Breast epithelium (tissue), 4 donors: Measurements from ENCODE around the gene SESN2. TPM values are rescaled to one million over a fixed set of nuclear protein-coding genes. Genes with fewer than 3 reads are reported as not detected.

Experiments
- DNase-seq, 2 donors: peaks; one replicate each; pipeline ENCODE4 v3.0.0-alpha.2; 2019; ENCODE audit warnings: low spot score in 2 of 2
- H3K27ac ChIP-seq, 2 donors: fragments of 200-600 bp; sonication (generic) in 1 of 2; one replicate each; pipeline ENCODE4 v1.5.1; 2016 to 2019; ENCODE audit warnings: mild to moderate bottlenecking in 1 of 2
- H3K27me3 ChIP-seq, 2 donors: fragments of 200-600 bp; sonication (generic) in 1 of 2; one replicate each; pipeline versions ENCODE4 v1.5.1 to v1.6.0; 2017 to 2019; ENCODE audit warnings: control low read depth in 1 of 2, mild to moderate bottlenecking in 1 of 2
- H3K36me3 ChIP-seq: fragments of 200-600 bp; one replicate; pipeline ENCODE4 v1.5.1; 2019
- H3K4me1 ChIP-seq, 2 donors: fragments of 200-600 bp; sonication (generic); one replicate each; pipeline ENCODE4 v1.5.1; 2016 to 2019; ENCODE audit warnings: control low read depth in 1 of 2
- H3K4me3 ChIP-seq, 3 donors: fragments of 200-600 bp; sonication (generic); 1 replicate in 2 of 3; 2 replicates in 1 of 3; pipeline ENCODE4 v1.5.1; 2016 to 2019; ENCODE audit warnings: mild to moderate bottlenecking in 3 of 3, moderate library complexity in 2 of 3
- H3K9me3 ChIP-seq, 2 donors: fragments of 200-600 bp; sonication (generic) in 1 of 2; one replicate each; pipeline ENCODE4 v1.5.1; 2016 to 2019; ENCODE audit warnings: control low read depth in 1 of 2
- POLR2A ChIP-seq: fragments of 450-650 bp; IDR thresholded peaks from one replicate; pipeline ENCODE4 v1.6.1; 2016; ENCODE audit warnings: antibody characterized with exemption, mild to moderate bottlenecking, moderate library complexity
- POLR2AphosphoS5 ChIP-seq, 3 donors: sonication (generic); formaldehyde crosslinking; IDR thresholded peaks; one replicate each; pipeline ENCODE4 v1.6.1; 2017; ENCODE audit warnings: antibody characterized with exemption in 3 of 3
- intact Hi-C: fragments of 100-400 bp; cut with DNase I; formaldehyde crosslinking; loops from one replicate; pipeline ENCODE4 v1.15.1; 2023; ENCODE audit warnings: low total_unique reads
- total RNA-seq, 3 donors: library from RNA; depleted of rRNA; stranded (reverse); fragments of >200 nt; gene quantifications; one replicate each; pipeline ENCODE4 v1.1.0, GENCODE V29; 2016
- TF ChIP-seq, protein P1 (sequence below), 3 donors: fragments of 450-650 bp; IDR thresholded peaks; one replicate each; pipeline ENCODE4 v1.5.1; 2016 to 2017; ENCODE audit warnings: antibody characterized with exemption in 3 of 3, mild to moderate bottlenecking in 3 of 3, moderate library complexity in 3 of 3

Gene SESN2
- total RNA-seq, 3 donors from 2014 or later = 10.0 to 16.0 (median 12.5) TPM

DNA sequence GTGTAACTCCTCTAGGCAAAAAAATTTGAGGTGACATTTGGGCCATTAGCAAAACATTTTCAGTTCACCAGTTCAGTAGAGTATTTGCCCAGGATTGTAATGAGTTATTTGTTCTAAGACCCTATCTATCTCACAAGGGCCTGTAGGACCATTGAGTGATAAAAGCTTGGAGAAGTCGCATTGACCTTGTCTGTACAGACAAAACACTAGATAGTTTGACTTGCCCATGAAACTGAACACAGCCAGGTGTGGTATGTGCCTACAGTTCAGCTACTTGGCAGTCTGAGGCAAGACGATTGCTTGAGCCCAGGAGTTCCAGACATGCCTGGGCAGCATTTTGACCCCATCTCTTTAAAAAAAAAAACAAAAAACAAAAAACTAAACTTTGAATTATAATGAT, 20.3 kb upstream of the SESN2 start:
- no peaks in the 10 kb centered on the region for H3K36me3 ChIP-seq
- H3K4me1 ChIP-seq = peaks cover 0 to 5% of the 10 kb centered on the region in 2 donors
- intact Hi-C loops = no loop called here
- H3K9me3 ChIP-seq = no peaks in the 10 kb centered on the region
- H3K27me3 ChIP-seq = no peaks in the 10 kb centered on the region
- DNase-seq = no peak
- TF ChIP-seq POLR2A = no peak
- H3K27ac ChIP-seq = no peak overlapping the region
- H3K4me3 ChIP-seq = no peak overlapping the region

DNA sequence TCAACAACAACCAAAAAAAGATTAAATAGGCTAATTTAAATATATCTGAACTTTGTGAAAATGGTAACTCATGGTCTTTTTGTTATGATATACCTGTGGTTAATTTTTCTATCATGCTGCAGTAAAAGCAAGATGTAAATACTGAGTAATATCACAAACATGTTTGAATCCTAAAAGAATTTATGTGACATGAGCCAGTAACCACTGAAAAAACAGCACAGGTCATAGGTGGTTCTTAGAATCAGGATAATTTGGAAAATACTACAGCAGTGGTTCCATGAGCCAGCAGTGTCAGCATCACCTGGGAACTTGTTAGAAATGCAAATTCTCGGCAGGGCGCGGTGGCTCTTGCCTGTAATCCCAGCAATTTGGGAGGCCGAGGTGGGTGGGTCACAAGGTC, 19.3 kb upstream of the SESN2 start:
- TF ChIP-seq POLR2A (no peak), POLR2AphosphoS5 (IDR thresholded peaks at IDR 0.05) (no peak)
- TF ChIP-seq, protein P1, sequence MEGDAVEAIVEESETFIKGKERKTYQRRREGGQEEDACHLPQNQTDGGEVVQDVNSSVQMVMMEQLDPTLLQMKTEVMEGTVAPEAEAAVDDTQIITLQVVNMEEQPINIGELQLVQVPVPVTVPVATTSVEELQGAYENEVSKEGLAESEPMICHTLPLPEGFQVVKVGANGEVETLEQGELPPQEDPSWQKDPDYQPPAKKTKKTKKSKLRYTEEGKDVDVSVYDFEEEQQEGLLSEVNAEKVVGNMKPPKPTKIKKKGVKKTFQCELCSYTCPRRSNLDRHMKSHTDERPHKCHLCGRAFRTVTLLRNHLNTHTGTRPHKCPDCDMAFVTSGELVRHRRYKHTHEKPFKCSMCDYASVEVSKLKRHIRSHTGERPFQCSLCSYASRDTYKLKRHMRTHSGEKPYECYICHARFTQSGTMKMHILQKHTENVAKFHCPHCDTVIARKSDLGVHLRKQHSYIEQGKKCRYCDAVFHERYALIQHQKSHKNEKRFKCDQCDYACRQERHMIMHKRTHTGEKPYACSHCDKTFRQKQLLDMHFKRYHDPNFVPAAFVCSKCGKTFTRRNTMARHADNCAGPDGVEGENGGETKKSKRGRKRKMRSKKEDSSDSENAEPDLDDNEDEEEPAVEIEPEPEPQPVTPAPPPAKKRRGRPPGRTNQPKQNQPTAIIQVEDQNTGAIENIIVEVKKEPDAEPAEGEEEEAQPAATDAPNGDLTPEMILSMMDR (IDR thresholded peaks at IDR 0.05) = no peak
- peaks cover 0 to 5% of the 10 kb centered on the region in 2 donors for H3K4me1 ChIP-seq
- intact Hi-C loops = no loop called here
- DNase-seq = no peak
- H3K27ac ChIP-seq = no peak overlapping the region
- no peak overlapping the region for H3K4me3 ChIP-seq
- no peaks in the 10 kb centered on the region for H3K36me3 ChIP-seq
- H3K27me3 ChIP-seq = no peaks in the 10 kb centered on the region
- H3K9me3 ChIP-seq = no peaks in the 10 kb centered on the region

DNA sequence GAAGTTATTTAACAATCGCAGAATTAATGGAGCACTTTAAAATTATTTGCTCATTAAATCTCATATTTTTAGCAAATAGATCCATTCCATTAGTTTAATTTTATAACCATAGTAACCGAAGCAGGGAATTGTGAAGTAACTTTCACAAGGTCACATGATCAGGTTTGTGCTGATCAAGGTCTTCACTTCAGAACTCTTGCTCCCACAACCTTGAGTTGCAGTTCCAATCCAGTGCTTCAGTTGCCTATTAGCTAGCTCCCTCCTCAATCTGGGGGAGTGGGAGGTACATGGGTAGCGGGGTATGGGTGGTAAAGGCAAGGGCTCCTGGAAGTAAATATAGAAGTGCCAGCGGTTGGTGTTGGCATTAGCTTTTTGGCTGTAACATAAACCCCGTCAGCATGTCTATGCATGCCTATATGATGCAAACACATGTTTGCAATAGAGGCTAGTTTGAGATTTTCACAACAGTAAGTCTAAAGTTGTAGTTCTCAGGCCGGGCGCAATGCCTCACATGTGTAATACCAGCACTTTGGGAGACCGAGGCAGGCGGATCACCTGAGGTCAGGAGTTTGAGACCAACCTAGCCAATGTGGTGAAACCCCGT, 17.6 kb upstream of the SESN2 start:
- Histone ChIP-seq H3K27ac (no peak overlapping the region), H3K9me3 (no peaks in the 10 kb centered on the region), H3K4me1 (peaks cover 0 to 5% of the 10 kb centered on the region in 2 donors), H3K27me3 (no peaks in the 10 kb centered on the region), H3K4me3 (no peak overlapping the region), H3K36me3 (no peaks in the 10 kb centered on the region)
- TF ChIP-seq POLR2AphosphoS5 (IDR thresholded peaks at IDR 0.05) (no peak), POLR2A (no peak)
- TF ChIP-seq, protein P1 (IDR thresholded peaks at IDR 0.05) = no peak
- intact Hi-C loops = no loop called here
- no peak for DNase-seq

DNA sequence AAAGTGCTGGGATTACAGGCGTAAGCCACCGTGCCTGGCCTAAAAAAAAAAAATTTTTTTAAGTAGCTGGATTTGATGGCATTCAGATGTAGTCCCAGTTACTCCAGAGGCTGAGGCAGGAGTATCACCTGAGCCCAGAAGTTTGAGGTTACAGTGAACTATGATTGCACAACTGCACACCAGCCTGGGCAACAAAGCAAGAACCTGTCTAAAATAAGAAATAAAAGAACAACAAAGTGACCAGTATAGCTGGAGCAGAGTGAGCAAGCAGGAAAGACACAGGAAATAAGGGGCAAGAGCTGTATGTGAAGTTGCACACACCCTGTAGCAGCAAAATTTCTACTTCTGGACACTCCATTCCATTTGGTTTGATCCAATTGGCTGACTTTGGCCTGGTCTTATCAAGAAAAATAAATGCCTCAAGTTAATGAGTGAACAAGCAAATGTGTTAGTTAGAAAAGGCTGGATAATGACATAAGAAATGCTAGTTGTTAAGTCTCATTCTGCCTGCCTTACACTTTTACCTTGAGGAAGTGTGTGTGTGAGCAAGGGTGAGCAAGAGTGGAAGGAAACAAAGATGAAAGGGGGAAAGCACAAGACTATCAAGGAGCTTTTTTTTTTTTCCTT, 15.5 kb upstream of the SESN2 start:
- Histone ChIP-seq H3K27me3 (no peaks in the 10 kb centered on the region), H3K4me1 (peaks cover 4 to 9% of the 10 kb centered on the region in 2 donors), H3K9me3 (no peaks in the 10 kb centered on the region), H3K36me3 (no peaks in the 10 kb centered on the region), H3K27ac (no peak overlapping the region), H3K4me3 (no peak overlapping the region)
- DNase-seq = no peak
- intact Hi-C loops = no loop called here
- TF ChIP-seq POLR2A (no peak), POLR2AphosphoS5 (IDR thresholded peaks at IDR 0.05) (no peak)
- TF ChIP-seq, protein P1 (IDR thresholded peaks at IDR 0.05) = no peak

DNA sequence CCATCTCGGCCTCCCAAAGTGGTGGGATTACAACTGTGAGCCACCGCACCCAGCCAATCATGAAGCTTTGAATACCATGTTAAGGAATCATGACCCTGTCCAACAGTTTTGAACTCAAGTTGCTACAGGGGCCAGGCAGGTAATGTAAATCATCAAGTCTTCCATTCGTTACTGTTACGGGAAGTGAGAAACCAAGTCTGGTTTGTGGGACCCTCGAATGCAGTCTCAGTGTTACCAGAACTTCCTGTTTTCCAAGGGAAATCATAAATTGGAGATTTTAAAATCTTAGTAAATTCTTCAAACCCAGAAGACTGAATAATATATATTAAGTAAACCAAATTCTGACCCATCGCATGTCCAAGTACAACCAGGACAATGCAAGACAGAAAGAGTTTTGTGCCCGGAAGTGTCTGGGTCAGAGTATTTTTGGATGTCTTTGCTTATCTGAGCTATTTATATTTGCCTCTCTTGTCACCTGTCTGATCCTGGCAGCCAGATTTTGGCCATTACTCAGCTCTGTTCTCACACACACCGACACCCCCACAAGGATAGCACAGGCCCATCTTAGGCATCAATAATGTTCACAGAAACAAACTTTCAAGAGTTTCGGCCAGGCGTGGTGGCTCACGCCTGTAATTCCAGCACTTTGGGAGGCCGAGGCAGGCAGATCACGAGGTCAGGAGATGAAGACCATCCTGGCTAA, 14.6 kb upstream of the SESN2 start:
- Histone ChIP-seq H3K9me3 (no peaks in the 10 kb centered on the region), H3K4me1 (peaks cover 4 to 9% of the 10 kb centered on the region in 2 donors), H3K4me3 (no peak overlapping the region), H3K27ac (no peak overlapping the region), H3K36me3 (no peaks in the 10 kb centered on the region), H3K27me3 (no peaks in the 10 kb centered on the region)
- intact Hi-C loops = no loop called here
- DNase-seq = no peak
- TF ChIP-seq, protein P1 (IDR thresholded peaks at IDR 0.05) = no peak
- TF ChIP-seq POLR2AphosphoS5 (IDR thresholded peaks at IDR 0.05) (no peak), POLR2A (no peak)
